ENCODE data around the gene ATP9A. TPM values are rescaled to one million over a fixed set of nuclear protein-coding genes. Genes with fewer than 3 reads are reported as not detected.
A peak's percentile ranks its signal among the peaks of the same experiment; 100 is the strongest.
"Not testable (repeated sequence)": the region's sequence is repeated elsewhere in the genome, so short reads cannot be mapped to it uniquely, and the experiment has no call there.

Gene ATP9A
- total RNA-seq, 1 experiment from 2014 or later, result 12.1 TPM

GRCh38 chr20:51656726-51657260 is 111.4 kb downstream of the ATP9A start:
- no peaks in the 10 kb centered on the region for H4K20me1 ChIP-seq (ENCODE audit: control insufficient read depth, insufficient read depth, insufficient read length)
- no peak overlapping the region for H3K27ac ChIP-seq (ENCODE audit: insufficient read length, low read depth, low read length)
- Mint-ChIP-seq H3K4me3 (no peak overlapping the region), H3K36me3 (ENCODE audit: insufficient read depth in 1 of 3, low read depth in 3 of 3) (peaks cover 0 to 3% (median 0%) of the 10 kb centered on the region in 3 experiments; a peak in 1 of 7 replicates), H3K27me3 (ENCODE audit: low read depth) (no peaks in the 10 kb centered on the region), H3K4me1 (peaks cover 24 to 25% of the 10 kb centered on the region in 2 experiments), H3K9me3 (no peaks in the 10 kb centered on the region), H3K27ac (peak overlapping the region in 2 of 3 experiments; percentile 34 to 77; a peak in 4 of 7 replicates)
- H3K23me2 ChIP-seq (ENCODE audit: insufficient read length, low read depth, low read length, poor library complexity, severe bottlenecking), result no peaks in the 10 kb centered on the region
- TF ChIP-seq, protein P1, sequence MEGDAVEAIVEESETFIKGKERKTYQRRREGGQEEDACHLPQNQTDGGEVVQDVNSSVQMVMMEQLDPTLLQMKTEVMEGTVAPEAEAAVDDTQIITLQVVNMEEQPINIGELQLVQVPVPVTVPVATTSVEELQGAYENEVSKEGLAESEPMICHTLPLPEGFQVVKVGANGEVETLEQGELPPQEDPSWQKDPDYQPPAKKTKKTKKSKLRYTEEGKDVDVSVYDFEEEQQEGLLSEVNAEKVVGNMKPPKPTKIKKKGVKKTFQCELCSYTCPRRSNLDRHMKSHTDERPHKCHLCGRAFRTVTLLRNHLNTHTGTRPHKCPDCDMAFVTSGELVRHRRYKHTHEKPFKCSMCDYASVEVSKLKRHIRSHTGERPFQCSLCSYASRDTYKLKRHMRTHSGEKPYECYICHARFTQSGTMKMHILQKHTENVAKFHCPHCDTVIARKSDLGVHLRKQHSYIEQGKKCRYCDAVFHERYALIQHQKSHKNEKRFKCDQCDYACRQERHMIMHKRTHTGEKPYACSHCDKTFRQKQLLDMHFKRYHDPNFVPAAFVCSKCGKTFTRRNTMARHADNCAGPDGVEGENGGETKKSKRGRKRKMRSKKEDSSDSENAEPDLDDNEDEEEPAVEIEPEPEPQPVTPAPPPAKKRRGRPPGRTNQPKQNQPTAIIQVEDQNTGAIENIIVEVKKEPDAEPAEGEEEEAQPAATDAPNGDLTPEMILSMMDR (conservative IDR thresholded peaks at IDR 0.05), result no peak
- no CpG with 5 or more reads among the region's 21 CpGs for WGBS (ENCODE audit: extremely low coverage, insufficient read length, low lambda C conversion rate)
- no peaks in the 10 kb centered on the region for H3K9me3 ChIP-seq (ENCODE audit: control insufficient read depth, low read depth, low read length)
- H2BK120ac ChIP-seq (ENCODE audit: low read depth, low read length, poor library complexity, severe bottlenecking), result no peak overlapping the region
- H4K91ac ChIP-seq (ENCODE audit: insufficient read length, low read depth, low read length), result no peak overlapping the region
- no peak overlapping the region for H3K9ac ChIP-seq (ENCODE audit: extremely low read depth, insufficient read length, low read length)
- no peak overlapping the region for H4K8ac ChIP-seq (replicated peaks; ENCODE audit: insufficient read length, low read depth, low read length)
- no peak overlapping the region for H2BK12ac ChIP-seq (ENCODE audit: insufficient read length, low read depth, low read length)
- H3K4me1 ChIP-seq (ENCODE audit: insufficient read depth, low read length), result peaks cover 7% of the 10 kb centered on the region
- H4K5ac ChIP-seq (ENCODE audit: insufficient read length, low read depth, low read length), result no peak overlapping the region
- H2AFZ ChIP-seq (ENCODE audit: low read length), result no peak overlapping the region
- H3K27me3 ChIP-seq (ENCODE audit: insufficient read depth, low read length), result no peaks in the 10 kb centered on the region
- no peak overlapping the region for H3K23ac ChIP-seq (ENCODE audit: insufficient read length, low read depth, low read length)
- no peak overlapping the region for H3K4ac ChIP-seq (ENCODE audit: low read depth, low read length)
- H2BK5ac ChIP-seq (ENCODE audit: insufficient read length, low read length), result no peak overlapping the region
- no peak overlapping the region for H2BK15ac ChIP-seq (ENCODE audit: low read depth, low read length)
- H3K14ac ChIP-seq (ENCODE audit: insufficient read depth, low read length), result peak overlapping the region; percentile 49; the same call in 1 of the 2 replicates
- no peak overlapping the region for H3K56ac ChIP-seq (ENCODE audit: insufficient read length, low read depth, low read length)
- no peak overlapping the region for H3K4me2 ChIP-seq (ENCODE audit: insufficient read depth, insufficient read length, low read length)
- no peak overlapping the region for H3T11ph ChIP-seq (ENCODE audit: low read length)
- H2BK20ac ChIP-seq (ENCODE audit: low read depth, low read length, poor library complexity, severe bottlenecking), result no peak overlapping the region
- no peak for DNase-seq
- no peaks in the 10 kb centered on the region for H3K79me1 ChIP-seq (ENCODE audit: insufficient read depth, low read depth, low read length, poor library complexity, severe bottlenecking)
- H3K79me2 ChIP-seq (ENCODE audit: insufficient read depth, low read length), result no peaks in the 10 kb centered on the region
- H3K18ac ChIP-seq (ENCODE audit: insufficient read length, low read depth, low read length), result no peak overlapping the region
- no peak overlapping the region for H2AK5ac ChIP-seq (ENCODE audit: insufficient read length, low read length)

DNA sequence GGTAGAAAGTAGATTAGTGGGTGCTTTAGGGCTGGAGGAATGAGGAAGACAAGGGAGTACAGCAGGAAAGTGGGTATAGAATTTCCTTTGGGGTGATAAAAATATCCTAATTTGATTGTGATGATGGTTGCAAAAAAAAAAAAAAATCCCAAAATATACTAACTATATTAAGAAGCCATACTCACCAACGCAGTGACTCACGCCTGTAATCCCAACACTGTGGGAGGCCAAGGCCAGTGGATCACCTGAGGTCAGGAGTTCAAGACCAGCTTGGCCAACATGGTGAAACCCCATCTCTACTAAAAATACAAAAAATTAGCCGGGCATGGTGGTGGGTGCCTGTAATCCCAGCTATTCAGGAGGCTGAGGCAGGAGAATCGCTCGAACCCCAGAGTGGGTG is 112.1 kb downstream of the ATP9A start:
- peaks cover 20 to 22% of the 10 kb centered on the region in 2 experiments for H3K4me1 Mint-ChIP-seq
- not testable (repeated sequence) for H4K20me1 ChIP-seq (ENCODE audit: control insufficient read depth, insufficient read depth, insufficient read length); H4K5ac ChIP-seq (ENCODE audit: insufficient read length, low read depth, low read length); H3K23ac ChIP-seq (ENCODE audit: insufficient read length, low read depth, low read length); H3K9me3 ChIP-seq (ENCODE audit: control insufficient read depth, low read depth, low read length); H2BK15ac ChIP-seq (ENCODE audit: low read depth, low read length); H2BK5ac ChIP-seq (ENCODE audit: insufficient read length, low read length); H3K27me3 ChIP-seq (ENCODE audit: insufficient read depth, low read length); H3K4me2 ChIP-seq (ENCODE audit: insufficient read depth, insufficient read length, low read length); H3K27ac Mint-ChIP-seq; H2AK5ac ChIP-seq (ENCODE audit: insufficient read length, low read length); H3K27me3 Mint-ChIP-seq (ENCODE audit: low read depth); H3K56ac ChIP-seq (ENCODE audit: insufficient read length, low read depth, low read length); H3K4ac ChIP-seq (ENCODE audit: low read depth, low read length); H2BK20ac ChIP-seq (ENCODE audit: low read depth, low read length, poor library complexity, severe bottlenecking); H3K79me2 ChIP-seq (ENCODE audit: insufficient read depth, low read length); H2AFZ ChIP-seq (ENCODE audit: low read length); H2BK12ac ChIP-seq (ENCODE audit: insufficient read length, low read depth, low read length); H2BK120ac ChIP-seq (ENCODE audit: low read depth, low read length, poor library complexity, severe bottlenecking); DNase-seq; H3K23me2 ChIP-seq (ENCODE audit: insufficient read length, low read depth, low read length, poor library complexity, severe bottlenecking); H3K27ac ChIP-seq (ENCODE audit: insufficient read length, low read depth, low read length); H3K9me3 Mint-ChIP-seq; H3K9ac ChIP-seq (ENCODE audit: extremely low read depth, insufficient read length, low read length); H3T11ph ChIP-seq (ENCODE audit: low read length); H3K79me1 ChIP-seq (ENCODE audit: insufficient read depth, low read depth, low read length, poor library complexity, severe bottlenecking); H4K91ac ChIP-seq (ENCODE audit: insufficient read length, low read depth, low read length); H3K36me3 Mint-ChIP-seq (ENCODE audit: insufficient read depth in 1 of 3, low read depth in 3 of 3); H3K18ac ChIP-seq (ENCODE audit: insufficient read length, low read depth, low read length); H3K4me3 Mint-ChIP-seq; H3K14ac ChIP-seq (ENCODE audit: insufficient read depth, low read length); H4K8ac ChIP-seq (replicated peaks; ENCODE audit: insufficient read length, low read depth, low read length); H3K4me1 ChIP-seq (ENCODE audit: insufficient read depth, low read length)
- WGBS (ENCODE audit: extremely low coverage, insufficient read length, low lambda C conversion rate), result no CpG with 5 or more reads among the region's 5 CpGs

Data from H9 (cell line).